ENCODE measurements around the gene FASN.

DNA sequence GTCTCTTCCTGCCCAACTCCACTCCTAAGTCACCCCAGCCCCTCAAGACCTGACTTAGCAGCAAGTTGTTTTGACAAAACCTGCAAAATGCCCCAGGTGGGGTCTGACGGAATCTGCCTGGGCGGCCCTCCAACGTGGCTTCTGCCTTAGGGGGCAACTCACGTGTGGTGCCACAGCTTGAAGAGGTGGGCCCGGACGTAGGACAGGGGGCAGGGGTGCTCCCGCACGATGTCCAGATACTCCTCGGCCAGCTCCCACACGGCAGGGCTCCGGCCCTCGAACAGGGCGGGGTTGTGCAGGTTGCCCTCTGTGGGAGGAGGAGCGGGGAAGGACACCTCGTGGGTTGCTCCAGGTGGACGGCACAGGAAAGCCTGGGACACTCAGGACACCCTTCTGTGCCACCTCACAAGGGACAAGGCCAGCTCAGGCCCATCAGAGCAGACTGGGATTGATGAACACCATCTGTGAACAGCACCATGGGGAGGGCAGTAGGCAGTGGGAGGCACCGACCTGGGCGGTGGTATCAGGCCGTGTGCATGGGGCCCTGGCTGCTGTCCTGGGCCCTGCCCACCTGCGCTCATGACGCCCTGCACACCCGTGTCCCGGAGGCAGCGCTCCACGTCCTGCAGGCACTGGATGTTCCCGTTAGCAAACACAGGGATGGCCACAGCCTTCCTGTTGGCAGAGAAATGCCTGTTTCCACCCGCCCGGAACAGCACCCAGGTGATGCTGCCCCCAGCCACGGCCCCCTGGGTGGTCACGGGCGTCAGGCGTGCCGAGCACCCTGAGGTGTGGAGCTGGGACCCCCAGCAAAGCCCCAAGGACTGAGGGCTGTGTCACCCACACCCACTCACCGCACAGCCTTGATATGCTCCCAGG, 36.8 kb downstream of the FASN start:
- TF ChIP-seq POLR2AphosphoS5 (IDR thresholded peaks at IDR 0.05) = no peak
- TF ChIP-seq, protein P1, sequence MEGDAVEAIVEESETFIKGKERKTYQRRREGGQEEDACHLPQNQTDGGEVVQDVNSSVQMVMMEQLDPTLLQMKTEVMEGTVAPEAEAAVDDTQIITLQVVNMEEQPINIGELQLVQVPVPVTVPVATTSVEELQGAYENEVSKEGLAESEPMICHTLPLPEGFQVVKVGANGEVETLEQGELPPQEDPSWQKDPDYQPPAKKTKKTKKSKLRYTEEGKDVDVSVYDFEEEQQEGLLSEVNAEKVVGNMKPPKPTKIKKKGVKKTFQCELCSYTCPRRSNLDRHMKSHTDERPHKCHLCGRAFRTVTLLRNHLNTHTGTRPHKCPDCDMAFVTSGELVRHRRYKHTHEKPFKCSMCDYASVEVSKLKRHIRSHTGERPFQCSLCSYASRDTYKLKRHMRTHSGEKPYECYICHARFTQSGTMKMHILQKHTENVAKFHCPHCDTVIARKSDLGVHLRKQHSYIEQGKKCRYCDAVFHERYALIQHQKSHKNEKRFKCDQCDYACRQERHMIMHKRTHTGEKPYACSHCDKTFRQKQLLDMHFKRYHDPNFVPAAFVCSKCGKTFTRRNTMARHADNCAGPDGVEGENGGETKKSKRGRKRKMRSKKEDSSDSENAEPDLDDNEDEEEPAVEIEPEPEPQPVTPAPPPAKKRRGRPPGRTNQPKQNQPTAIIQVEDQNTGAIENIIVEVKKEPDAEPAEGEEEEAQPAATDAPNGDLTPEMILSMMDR (IDR thresholded peaks at IDR 0.05) = no peak
